Mammary epithelial cell (primary cell): ENCODE data around the gene BHMT.

ENCODE experiments used
- EZH2 ChIP-seq: IDR thresholded peaks from 2 replicates; pipeline ENCODE4 v1.6.1; 2012; ENCODE audit warnings: low read length, inconsistent platforms, borderline replicate concordance
- TF ChIP-seq, protein P1 (sequence below), 2 donors: IDR thresholded peaks in 1 of 2; conservative IDR thresholded peaks in 1 of 2; 2 replicates each; pipeline ENCODE4 v1.5.1; 2011 to 2012; ENCODE audit warnings: inconsistent platforms in 2 of 2, low read length in 2 of 2, mild to moderate bottlenecking in 2 of 2, control low read depth in 1 of 2, low read depth in 1 of 2; ENCODE audit not compliant: insufficient read depth in 1 of 2; ENCODE audit errors: extremely low read depth in 1 of 2

DNA sequence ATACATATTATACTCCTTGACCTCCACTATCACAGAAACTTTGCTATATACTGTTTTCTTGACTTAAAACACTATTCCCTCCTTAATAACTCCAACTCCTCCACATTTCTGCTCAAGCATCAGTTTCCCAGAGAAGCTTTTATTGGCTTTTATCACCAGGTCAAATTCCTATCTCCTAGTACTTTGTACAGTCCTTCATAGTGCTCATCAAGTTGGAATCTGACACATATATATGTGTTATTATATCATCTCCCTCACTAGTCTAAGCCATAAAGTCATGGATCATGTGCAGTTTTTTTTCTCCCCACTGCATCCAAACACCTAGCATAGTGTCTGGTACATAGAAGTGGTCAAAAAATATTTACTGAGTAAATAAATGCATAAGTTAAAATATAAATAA lies 59.1 kb downstream of the BHMT start:
- TF ChIP-seq EZH2, result no peak
- TF ChIP-seq, protein P1, sequence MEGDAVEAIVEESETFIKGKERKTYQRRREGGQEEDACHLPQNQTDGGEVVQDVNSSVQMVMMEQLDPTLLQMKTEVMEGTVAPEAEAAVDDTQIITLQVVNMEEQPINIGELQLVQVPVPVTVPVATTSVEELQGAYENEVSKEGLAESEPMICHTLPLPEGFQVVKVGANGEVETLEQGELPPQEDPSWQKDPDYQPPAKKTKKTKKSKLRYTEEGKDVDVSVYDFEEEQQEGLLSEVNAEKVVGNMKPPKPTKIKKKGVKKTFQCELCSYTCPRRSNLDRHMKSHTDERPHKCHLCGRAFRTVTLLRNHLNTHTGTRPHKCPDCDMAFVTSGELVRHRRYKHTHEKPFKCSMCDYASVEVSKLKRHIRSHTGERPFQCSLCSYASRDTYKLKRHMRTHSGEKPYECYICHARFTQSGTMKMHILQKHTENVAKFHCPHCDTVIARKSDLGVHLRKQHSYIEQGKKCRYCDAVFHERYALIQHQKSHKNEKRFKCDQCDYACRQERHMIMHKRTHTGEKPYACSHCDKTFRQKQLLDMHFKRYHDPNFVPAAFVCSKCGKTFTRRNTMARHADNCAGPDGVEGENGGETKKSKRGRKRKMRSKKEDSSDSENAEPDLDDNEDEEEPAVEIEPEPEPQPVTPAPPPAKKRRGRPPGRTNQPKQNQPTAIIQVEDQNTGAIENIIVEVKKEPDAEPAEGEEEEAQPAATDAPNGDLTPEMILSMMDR (conservative IDR thresholded peaks at IDR 0.05 in 1 of 2, IDR thresholded peaks at IDR 0.05 in 1 of 2; ENCODE audit: extremely low read depth in 1 of 2, insufficient read depth in 1 of 2, low read depth in 1 of 2, low read length in 2 of 2), result no peak
